Activated CD8-positive, alpha-beta T cell treated with anti-CD3 and anti-CD28 coated beads for 36 hours (primary cell): ENCODE results near the gene TMEM94. TPM values are rescaled to one million over a fixed set of nuclear protein-coding genes. Genes with fewer than 3 reads are reported as not detected.

ENCODE experiments used
- ATAC-seq: fragments of 200-7000 bp; cut with Tn5 transposase; one replicate; pipeline ENCODE4 v1.10.0; 2021; ENCODE audit warnings: mild to moderate bottlenecking, moderate library complexity
- CTCF ChIA-PET: fragments of 350-600 bp; sonication (Branson Sonifier 250); formaldehyde crosslinking; loops from one replicate; lab custom pipeline; 2021; ENCODE audit warnings: antibody characterized with exemption; lab: Charles Lee
- POLR2A ChIA-PET: fragments of 350-600 bp; sonication (Branson Sonifier 250); formaldehyde crosslinking; loops from one replicate; lab custom pipeline; 2021; ENCODE audit warnings: antibody characterized with exemption; lab: Charles Lee
- DNase-seq: peaks from one replicate; pipeline ENCODE4 v3.0.0-alpha.2; 2020
- H3K27ac Mint-ChIP-seq: one replicate; pipeline ENCODE4 v1.8.0; 2021; ENCODE audit warnings: mild to moderate bottlenecking, mixed read lengths
- H3K27me3 Mint-ChIP-seq: one replicate; pipeline ENCODE4 v1.8.0; 2021; ENCODE audit warnings: mixed read lengths
- H3K36me3 Mint-ChIP-seq: one replicate; pipeline ENCODE4 v1.8.0; 2021; ENCODE audit warnings: low read depth, mixed read lengths
- H3K4me1 Mint-ChIP-seq: one replicate; pipeline ENCODE4 v1.8.0; 2021; ENCODE audit warnings: low read depth, mixed read lengths
- H3K4me3 Mint-ChIP-seq: one replicate; pipeline ENCODE4 v1.8.0; 2021; ENCODE audit warnings: mild to moderate bottlenecking, moderate library complexity, mixed read lengths
- H3K9me3 Mint-ChIP-seq: one replicate; pipeline ENCODE4 v1.8.0; 2021; ENCODE audit warnings: mixed read lengths
- intact Hi-C: fragments of 100-400 bp; cut with micrococcal nuclease; formaldehyde crosslinking; loops from one replicate; pipeline ENCODE4 v1.10.0; 2022
- total RNA-seq, 2 experiments: library from RNA; stranded (reverse); gene quantifications; one replicate each; pipeline ENCODE4 v1.2.3, GENCODE V29; 2021
- TF ChIP-seq, protein P1 (sequence below): fragments of 200-600 bp; IDR thresholded peaks from one replicate; pipeline ENCODE4 v1.8.0; 2022; ENCODE audit warnings: antibody characterized with exemption, mild to moderate bottlenecking

The TMEM94 gene
- total RNA-seq, 2 experiments from 2014 or later: 55.3 to 56.4 TPM

DNA sequence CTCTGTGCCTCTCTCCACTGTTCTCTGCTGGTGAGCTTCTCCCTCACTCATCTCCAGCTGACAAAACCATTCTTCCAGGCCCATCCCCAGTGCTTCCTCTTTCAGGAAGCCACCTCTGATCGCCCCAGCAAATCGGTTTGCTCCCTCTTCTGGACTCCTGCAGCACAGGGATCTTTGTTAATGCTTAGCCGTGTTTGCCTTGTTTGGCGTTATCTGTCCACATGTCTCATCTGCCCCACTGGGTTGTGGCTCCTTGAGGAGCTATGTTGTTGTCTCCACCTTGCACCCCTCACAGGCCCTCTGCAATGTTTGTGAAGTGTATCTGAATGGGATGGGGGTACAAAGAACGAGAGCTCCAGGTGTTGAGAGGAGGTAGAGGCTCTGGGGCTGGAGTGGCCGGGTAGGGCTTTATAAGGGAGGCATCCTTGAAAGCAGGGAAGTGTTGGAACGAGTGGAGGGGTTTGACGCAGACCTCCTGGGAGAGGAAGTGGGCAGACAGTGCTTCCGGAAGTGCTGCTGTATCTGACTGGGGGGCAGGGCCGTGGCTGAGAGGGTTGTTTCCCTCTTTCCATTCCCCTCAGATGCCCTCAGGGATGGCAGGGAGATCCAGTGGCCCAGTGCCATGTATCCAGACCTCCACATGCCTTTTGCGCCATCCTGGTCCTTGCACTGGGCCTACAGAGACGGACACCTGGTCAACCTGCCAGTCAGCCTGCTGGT, 31.1 kb downstream of the TMEM94 start:
- intact Hi-C loops: no loop called here
- DNase-seq: peak; percentile 73
- TF ChIP-seq, protein P1, sequence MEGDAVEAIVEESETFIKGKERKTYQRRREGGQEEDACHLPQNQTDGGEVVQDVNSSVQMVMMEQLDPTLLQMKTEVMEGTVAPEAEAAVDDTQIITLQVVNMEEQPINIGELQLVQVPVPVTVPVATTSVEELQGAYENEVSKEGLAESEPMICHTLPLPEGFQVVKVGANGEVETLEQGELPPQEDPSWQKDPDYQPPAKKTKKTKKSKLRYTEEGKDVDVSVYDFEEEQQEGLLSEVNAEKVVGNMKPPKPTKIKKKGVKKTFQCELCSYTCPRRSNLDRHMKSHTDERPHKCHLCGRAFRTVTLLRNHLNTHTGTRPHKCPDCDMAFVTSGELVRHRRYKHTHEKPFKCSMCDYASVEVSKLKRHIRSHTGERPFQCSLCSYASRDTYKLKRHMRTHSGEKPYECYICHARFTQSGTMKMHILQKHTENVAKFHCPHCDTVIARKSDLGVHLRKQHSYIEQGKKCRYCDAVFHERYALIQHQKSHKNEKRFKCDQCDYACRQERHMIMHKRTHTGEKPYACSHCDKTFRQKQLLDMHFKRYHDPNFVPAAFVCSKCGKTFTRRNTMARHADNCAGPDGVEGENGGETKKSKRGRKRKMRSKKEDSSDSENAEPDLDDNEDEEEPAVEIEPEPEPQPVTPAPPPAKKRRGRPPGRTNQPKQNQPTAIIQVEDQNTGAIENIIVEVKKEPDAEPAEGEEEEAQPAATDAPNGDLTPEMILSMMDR: no peak
- H3K36me3 Mint-ChIP-seq: peaks cover 2% of the 10 kb centered on the region
- H3K27ac Mint-ChIP-seq: peak overlapping the region; percentile 95
- ChIA-PET CTCF (interaction anchor here (0.8 to 2.3 kb wide), 8 partner anchors 12 to 146 kb away, joined by 3 to 7 read pairs (median 4); partner anchors contain the start of genes SMIM5, TMEM94 and TSEN54), POLR2A (interaction anchor here (0.6 to 1.1 kb wide), 5 partner anchors 10 to 237 kb away, joined by 3 to 4 read pairs (median 3); no protein-coding TSS in a partner anchor)
- H3K27me3 Mint-ChIP-seq: no peaks in the 10 kb centered on the region
- peak; percentile 95 for ATAC-seq
- peak overlapping the region; percentile 45 for H3K4me3 Mint-ChIP-seq
- no peaks in the 10 kb centered on the region for H3K9me3 Mint-ChIP-seq
- H3K4me1 Mint-ChIP-seq: peaks cover 17% of the 10 kb centered on the region

DNA sequence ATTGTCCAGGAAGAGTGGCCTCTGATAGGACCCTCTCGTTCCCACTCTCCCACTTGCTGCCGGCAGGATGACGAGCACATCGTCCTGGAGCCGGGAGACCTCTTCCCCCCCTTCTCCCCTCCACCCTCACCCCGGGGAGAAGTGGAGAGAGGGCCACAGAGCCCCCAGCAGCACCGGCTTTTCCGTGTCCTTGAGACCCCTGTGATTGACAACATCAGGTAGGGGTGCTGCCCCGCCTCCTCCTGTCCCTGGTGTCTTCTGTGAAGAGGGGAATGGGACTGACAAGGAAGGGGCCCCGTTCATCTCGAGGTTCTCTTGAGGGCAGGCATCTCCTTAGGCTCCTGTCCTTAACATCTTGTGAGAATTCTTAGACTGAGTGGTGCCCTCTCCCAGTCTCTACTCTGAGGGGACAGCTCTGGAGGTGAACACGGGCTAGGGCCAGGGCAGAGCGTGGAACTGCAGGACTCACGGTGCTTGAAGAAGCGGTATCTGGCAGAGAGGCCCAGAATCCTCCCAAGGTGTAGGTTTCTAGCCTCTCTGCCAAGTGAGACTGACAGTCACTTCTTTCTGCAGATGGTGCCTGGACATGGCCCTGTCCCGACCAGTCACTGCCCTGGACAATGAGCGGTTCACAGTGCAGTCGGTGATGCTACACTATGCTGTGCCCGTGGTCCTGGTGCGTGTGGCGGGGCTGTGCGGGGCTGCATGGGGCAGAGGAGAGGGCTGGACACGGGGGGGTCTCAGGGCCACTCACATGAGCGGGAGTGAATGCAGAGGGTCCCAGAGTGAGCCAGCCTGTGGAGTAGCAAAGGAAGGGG, 32.5 kb downstream of the TMEM94 start:
- Mint-ChIP-seq H3K4me3 (no peak overlapping the region), H3K27me3 (no peaks in the 10 kb centered on the region), H3K27ac (peak overlapping the region; percentile 95), H3K36me3 (peaks cover 2% of the 10 kb centered on the region), H3K9me3 (no peaks in the 10 kb centered on the region), H3K4me1 (peaks cover 17% of the 10 kb centered on the region)
- TF ChIP-seq, protein P1: no peak
- ChIA-PET POLR2A (interaction anchor here (0.8 to 1.1 kb wide), 2 partner anchors 9 to 112 kb away, joined by 3 to 4 read pairs; no protein-coding TSS in a partner anchor), CTCF (interaction anchor here (1.0 to 1.2 kb wide), 2 partner anchors 14 to 145 kb away, joined by 3 to 4 read pairs; partner anchors contain the start of gene SMIM5)
- no peak for ATAC-seq
- intact Hi-C loops: no loop called here
- DNase-seq: no peak

DNA sequence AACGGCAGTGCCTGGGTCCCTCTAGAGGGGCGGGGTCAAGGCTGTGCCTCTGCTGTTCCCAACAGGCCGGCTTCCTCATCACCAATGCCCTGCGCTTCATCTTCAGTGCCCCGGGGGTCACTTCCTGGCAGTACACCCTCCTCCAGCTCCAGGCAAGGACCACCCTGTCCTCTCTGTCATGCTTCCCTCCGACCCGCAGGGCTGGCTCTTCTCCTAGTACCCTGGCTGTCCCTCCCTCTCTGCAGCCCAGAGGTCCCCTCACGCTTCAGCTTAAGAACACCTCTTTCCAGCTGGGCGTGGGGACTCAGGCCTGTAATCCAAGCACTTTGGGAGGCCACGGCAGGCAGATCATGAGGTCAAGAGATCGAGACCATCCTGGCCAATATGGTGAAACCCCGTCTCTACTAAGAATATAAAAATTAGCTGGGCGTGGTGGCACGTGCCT, 33.1 kb downstream of the TMEM94 start:
- no peak overlapping the region for H3K4me3 Mint-ChIP-seq
- no peaks in the 10 kb centered on the region for H3K27me3 Mint-ChIP-seq
- H3K27ac Mint-ChIP-seq: no peak overlapping the region
- H3K4me1 Mint-ChIP-seq: peaks cover 17% of the 10 kb centered on the region
- DNase-seq (no peak), ATAC-seq (no peak)
- POLR2A ChIA-PET: interaction anchor here (0.6 kb wide), 1 partner anchor 259 kb away, joined by 3 read pairs; no protein-coding TSS in a partner anchor
- intact Hi-C loops: no loop called here
- H3K9me3 Mint-ChIP-seq: no peaks in the 10 kb centered on the region
- CTCF ChIA-PET: interaction anchor here (1.2 kb wide), 1 partner anchor 144 kb away, joined by 4 read pairs; the partner anchor contains the start of gene SMIM5
- TF ChIP-seq, protein P1: no peak
- H3K36me3 Mint-ChIP-seq: peaks cover 2% of the 10 kb centered on the region

DNA sequence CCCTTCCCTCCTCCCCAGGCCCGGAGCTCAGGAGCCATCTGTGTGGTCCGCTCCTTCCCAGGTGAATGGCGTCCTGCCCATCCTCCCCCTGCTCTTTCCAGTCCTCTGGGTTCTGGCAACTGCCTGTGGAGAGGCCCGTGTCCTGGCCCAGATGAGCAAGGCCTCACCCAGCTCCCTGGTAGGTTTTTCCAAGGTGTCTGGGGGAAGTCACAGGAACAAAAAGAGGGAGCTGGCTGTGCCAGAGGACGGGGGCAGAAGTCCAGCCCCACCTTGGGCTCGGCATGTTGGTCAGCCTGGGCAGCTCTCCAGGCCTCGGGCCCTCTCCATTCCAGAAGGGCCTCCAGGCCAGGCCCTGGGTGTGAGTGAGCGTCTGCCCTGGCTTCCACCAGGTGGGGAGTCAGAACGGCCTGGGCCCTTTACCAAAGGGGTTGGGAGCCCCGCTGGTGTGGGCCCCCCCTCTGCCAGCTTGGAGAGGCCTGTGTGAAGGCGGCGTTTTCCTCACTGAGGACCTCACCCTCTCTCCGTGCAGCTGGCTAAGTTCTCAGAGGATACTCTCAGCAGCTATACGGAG, 33.8 kb downstream of the TMEM94 start:
- Mint-ChIP-seq H3K9me3 (no peaks in the 10 kb centered on the region), H3K27ac (no peak overlapping the region), H3K36me3 (peaks cover 2% of the 10 kb centered on the region), H3K4me3 (no peak overlapping the region), H3K27me3 (no peaks in the 10 kb centered on the region), H3K4me1 (peaks cover 17% of the 10 kb centered on the region)
- intact Hi-C loops: no loop called here
- ChIA-PET POLR2A (interaction anchor here (0.6 kb wide), 1 partner anchor 260 kb away, joined by 3 read pairs; no protein-coding TSS in a partner anchor), CTCF (interaction anchor here (1.2 kb wide), 1 partner anchor 143 kb away, joined by 4 read pairs; the partner anchor contains the start of gene SMIM5)
- TF ChIP-seq, protein P1: no peak
- no peak for ATAC-seq
- no peak for DNase-seq
